Fibroblast of lung (primary cell): ENCODE data around the gene SLC6A17. TPM values are rescaled to one million over a fixed set of nuclear protein-coding genes. Genes with fewer than 3 reads are reported as not detected.

Experiments used
- DNase-seq, 2 donors: peaks; one replicate each; pipeline versions ENCODE4 v3.0.0 to v3.0.0-alpha.2; 2010; ENCODE audit warnings: low read depth in 2 of 2
- H2AFZ ChIP-seq: 2 replicates; pipeline ENCODE4 v1.5.1; 2012; ENCODE audit warnings: low read length, control low read depth, inconsistent platforms
- H3K27ac ChIP-seq: 2 replicates; pipeline ENCODE4 v1.5.1; 2011; ENCODE audit warnings: low read length, control low read depth; ENCODE audit not compliant: insufficient read depth
- H3K27me3 ChIP-seq: 2 replicates; pipeline ENCODE4 v1.5.1; 2011; ENCODE audit warnings: mild to moderate bottlenecking, low read length; ENCODE audit not compliant: control insufficient read depth, insufficient read depth
- H3K36me3 ChIP-seq: 2 replicates; pipeline ENCODE4 v1.5.1; 2011; ENCODE audit warnings: low read length; ENCODE audit not compliant: control insufficient read depth, insufficient read depth
- H3K4me1 ChIP-seq: 2 replicates; pipeline ENCODE4 v1.5.1; 2011; ENCODE audit warnings: low read length; ENCODE audit not compliant: control insufficient read depth, insufficient read depth; ENCODE audit errors: extremely low read depth
- H3K4me2 ChIP-seq: 2 replicates; pipeline ENCODE4 v1.5.1; 2011; ENCODE audit warnings: low read length, control low read depth; ENCODE audit not compliant: insufficient read depth; ENCODE audit errors: extremely low read depth
- H3K4me3 ChIP-seq, 4 experiments: fragments of 200-600 bp in 1 of 4; sonication (generic) in 1 of 4; replicated peaks in 1 of 4; 2 replicates each; pipeline ENCODE4 v1.5.1; 2011 to 2016; ENCODE audit warnings: low read length in 4 of 4, low read depth in 3 of 4, mild to moderate bottlenecking in 3 of 4, control low read depth in 2 of 4, inconsistent platforms in 1 of 4, mixed read lengths in 1 of 4; ENCODE audit not compliant: insufficient read depth in 1 of 4; ENCODE audit errors: control extremely low read depth in 1 of 4
- H3K79me2 ChIP-seq: 2 replicates; pipeline ENCODE4 v1.5.1; 2012; ENCODE audit warnings: mild to moderate bottlenecking, low read length, inconsistent platforms; ENCODE audit not compliant: control insufficient read depth, insufficient read depth
- H3K9ac ChIP-seq: 2 replicates; pipeline ENCODE4 v1.5.1; 2011; ENCODE audit warnings: mild to moderate bottlenecking, low read length, control low read depth; ENCODE audit not compliant: insufficient read depth
- H3K9me3 ChIP-seq: 2 replicates; pipeline ENCODE4 v1.5.1; 2012; ENCODE audit warnings: low read depth, low read length; ENCODE audit not compliant: control insufficient read depth, insufficient read depth
- H4K20me1 ChIP-seq: 2 replicates; pipeline ENCODE4 v1.5.1; 2011; ENCODE audit warnings: low read length; ENCODE audit not compliant: control insufficient read depth, insufficient read depth; ENCODE audit errors: extremely low read depth
- EZH2 ChIP-seq: IDR thresholded peaks from 2 replicates; pipeline ENCODE4 v1.5.1; 2012; ENCODE audit warnings: low read length, control low read depth, mild to moderate bottlenecking; ENCODE audit errors: missing control alignments
- polyA plus RNA-seq, 2 donors: library from polyadenylated mRNA; depleted of rRNA in 1 of 2; stranded (reverse) in 1 of 2; unstranded in 1 of 2; fragments of >200 nt; gene quantifications; 2 replicates each; pipeline ENCODE4 v1.2.1, GENCODE V29; 2011 to 2012; ENCODE audit warnings: missing spikeins in 1 of 2
- total RNA-seq: library from RNA; depleted of rRNA; stranded (reverse); fragments of >200 nt; gene quantifications from 2 replicates; pipeline ENCODE4 v1.2.1, GENCODE V29; 2014
- TF ChIP-seq, protein P1 (sequence below), 2 donors: IDR thresholded peaks in 1 of 2; conservative IDR thresholded peaks in 1 of 2; 1 replicate in 1 of 2; 2 replicates in 1 of 2; pipeline ENCODE4 v1.5.1; 2011 to 2012; ENCODE audit warnings: low read length in 2 of 2, control low read depth in 1 of 2, inconsistent platforms in 1 of 2, low read depth in 1 of 2, mild to moderate bottlenecking in 1 of 2

The SLC6A17 gene
- total and polyA plus RNA-seq, 2 donors (not counting 1 experiment from before 2014, with no cell fraction given): under 0.01 to 0.14 TPM

DNA sequence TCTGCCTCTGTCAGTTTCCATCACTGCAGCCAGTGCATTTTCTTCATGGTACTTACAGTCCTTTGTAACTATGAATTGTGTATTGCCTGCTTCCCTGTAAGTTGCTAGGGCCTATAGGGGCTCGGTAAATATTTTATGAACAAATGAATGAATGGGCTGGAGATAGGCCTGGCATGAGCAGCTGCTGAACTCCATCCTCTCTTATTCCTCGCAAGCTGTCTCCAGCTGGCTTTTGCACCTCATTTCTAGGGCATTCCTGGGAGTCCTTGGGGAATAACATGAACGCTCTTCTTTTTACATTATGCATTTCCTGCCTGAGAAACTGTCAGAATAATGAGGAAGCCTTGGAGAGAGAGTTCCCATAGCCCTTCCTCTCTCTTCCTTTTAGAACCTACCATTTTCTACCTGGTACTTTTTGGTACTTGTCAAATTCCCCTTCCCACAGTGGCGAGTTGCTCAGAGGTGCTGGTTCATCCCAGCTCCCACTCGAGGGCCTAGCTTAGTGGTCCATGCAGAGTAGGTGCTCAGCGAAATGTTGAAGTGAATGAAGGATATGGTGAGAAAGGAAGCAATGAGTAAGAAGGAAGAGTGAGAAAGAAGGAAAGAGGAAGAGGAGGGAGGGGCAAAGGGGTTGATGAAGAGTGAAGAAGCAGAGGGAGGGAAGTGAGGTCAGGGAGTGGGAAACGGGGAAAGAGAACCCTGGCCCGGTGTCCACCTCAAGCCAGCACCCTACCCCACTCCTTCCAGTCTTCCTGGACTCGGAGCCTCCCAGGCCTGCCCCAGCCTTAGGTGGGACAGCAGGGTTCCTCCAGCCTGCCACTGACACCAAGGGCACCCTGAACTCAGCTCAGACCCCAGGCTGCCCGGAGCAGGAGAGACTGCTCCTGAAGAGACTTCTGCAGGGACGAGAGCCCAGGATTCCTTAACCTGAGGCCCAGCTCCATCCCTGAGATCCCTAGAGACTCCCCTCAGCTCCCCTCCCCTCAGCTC, 89.4 kb downstream of the SLC6A17 start:
- Histone ChIP-seq H3K36me3 (no peaks in the 10 kb centered on the region), H3K27ac (no peak overlapping the region), H3K9ac (no peak overlapping the region), H3K9me3 (no peaks in the 10 kb centered on the region), H3K4me2 (no peak overlapping the region), H3K4me3 (no peak overlapping the region), H2AFZ (no peak overlapping the region), H4K20me1 (no peaks in the 10 kb centered on the region), H3K79me2 (no peaks in the 10 kb centered on the region), H3K27me3 (peaks cover 2% of the 10 kb centered on the region), H3K4me1 (peaks cover 5% of the 10 kb centered on the region)
- no peak for DNase-seq
- no peak for TF ChIP-seq EZH2
- TF ChIP-seq, protein P1, sequence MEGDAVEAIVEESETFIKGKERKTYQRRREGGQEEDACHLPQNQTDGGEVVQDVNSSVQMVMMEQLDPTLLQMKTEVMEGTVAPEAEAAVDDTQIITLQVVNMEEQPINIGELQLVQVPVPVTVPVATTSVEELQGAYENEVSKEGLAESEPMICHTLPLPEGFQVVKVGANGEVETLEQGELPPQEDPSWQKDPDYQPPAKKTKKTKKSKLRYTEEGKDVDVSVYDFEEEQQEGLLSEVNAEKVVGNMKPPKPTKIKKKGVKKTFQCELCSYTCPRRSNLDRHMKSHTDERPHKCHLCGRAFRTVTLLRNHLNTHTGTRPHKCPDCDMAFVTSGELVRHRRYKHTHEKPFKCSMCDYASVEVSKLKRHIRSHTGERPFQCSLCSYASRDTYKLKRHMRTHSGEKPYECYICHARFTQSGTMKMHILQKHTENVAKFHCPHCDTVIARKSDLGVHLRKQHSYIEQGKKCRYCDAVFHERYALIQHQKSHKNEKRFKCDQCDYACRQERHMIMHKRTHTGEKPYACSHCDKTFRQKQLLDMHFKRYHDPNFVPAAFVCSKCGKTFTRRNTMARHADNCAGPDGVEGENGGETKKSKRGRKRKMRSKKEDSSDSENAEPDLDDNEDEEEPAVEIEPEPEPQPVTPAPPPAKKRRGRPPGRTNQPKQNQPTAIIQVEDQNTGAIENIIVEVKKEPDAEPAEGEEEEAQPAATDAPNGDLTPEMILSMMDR (conservative IDR thresholded peaks at IDR 0.05 in 1 of 2, IDR thresholded peaks at IDR 0.05 in 1 of 2; ENCODE audit: low read depth in 1 of 2, low read length in 2 of 2): no peak

DNA sequence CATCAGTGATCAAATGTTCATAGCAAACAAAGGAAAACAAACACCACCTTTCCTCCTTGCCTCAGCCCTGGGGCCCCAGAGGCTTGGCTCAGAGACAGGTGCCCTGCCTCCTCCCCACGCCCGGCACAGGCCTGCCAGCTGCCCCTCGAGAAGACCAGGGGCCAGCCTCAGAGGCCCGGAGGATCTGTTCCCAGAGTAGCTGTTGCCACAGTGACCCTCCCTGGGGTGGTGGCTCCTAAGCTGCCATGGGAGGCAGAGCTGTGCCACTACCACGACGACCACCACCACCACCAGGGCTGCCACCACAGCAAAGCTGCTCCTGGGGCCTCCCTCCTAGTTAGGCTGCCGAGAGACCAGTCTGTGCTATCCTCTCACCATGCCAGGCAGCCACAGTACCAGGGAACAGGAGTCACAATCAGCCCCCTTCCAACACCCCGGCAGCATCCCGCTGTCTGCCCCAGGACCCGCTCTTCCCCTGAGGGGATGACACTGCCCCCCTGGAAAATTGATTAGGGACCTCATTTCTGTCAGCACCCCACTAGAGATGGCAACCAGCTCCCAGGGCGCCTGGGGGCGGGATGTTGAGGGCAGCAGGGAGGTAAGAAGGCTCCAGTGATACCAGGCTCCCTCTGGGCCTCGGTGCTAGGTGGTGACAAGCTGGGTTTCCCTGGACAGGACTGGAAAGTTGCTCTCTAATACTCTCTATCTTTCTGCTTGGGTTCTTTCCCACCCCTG, 90.3 kb downstream of the SLC6A17 start:
- Histone ChIP-seq H4K20me1 (no peaks in the 10 kb centered on the region), H3K79me2 (no peaks in the 10 kb centered on the region), H3K4me2 (no peak overlapping the region), H3K9ac (no peak overlapping the region), H3K4me3 (no peak overlapping the region), H3K36me3 (no peaks in the 10 kb centered on the region), H3K27ac (no peak overlapping the region), H3K4me1 (peaks cover 5% of the 10 kb centered on the region), H3K27me3 (peaks cover 2% of the 10 kb centered on the region), H2AFZ (no peak overlapping the region), H3K9me3 (no peaks in the 10 kb centered on the region)
- TF ChIP-seq, protein P1 (conservative IDR thresholded peaks at IDR 0.05 in 1 of 2, IDR thresholded peaks at IDR 0.05 in 1 of 2; ENCODE audit: low read depth in 1 of 2, low read length in 2 of 2): no peak
- TF ChIP-seq EZH2: no peak
- DNase-seq: no peak

DNA sequence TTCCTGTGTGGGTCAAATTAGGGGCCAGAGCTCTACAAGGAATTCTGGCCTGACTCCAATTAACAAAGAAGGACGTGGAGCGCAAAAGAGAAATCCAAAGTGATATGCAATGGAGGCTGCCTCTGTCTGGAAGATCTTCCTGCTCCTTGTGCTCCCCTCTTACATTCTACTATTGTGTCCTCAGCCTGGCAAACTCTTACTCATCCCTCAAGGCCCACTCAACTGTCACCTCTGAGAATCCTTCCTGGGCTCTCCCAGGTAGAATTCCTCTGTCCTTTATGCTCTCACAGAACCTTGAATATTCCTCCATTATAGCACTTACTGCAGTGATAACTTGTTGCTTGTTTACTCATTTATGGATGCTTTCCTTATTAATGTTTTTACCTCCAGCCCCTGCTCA, 91.2 kb downstream of the SLC6A17 start:
- H3K36me3 ChIP-seq: no peaks in the 10 kb centered on the region
- no peak for TF ChIP-seq EZH2
- TF ChIP-seq, protein P1 (conservative IDR thresholded peaks at IDR 0.05 in 1 of 2, IDR thresholded peaks at IDR 0.05 in 1 of 2; ENCODE audit: low read depth in 1 of 2, low read length in 2 of 2): no peak
- H3K79me2 ChIP-seq: no peaks in the 10 kb centered on the region
- no peak for DNase-seq
- no peak overlapping the region for H3K27ac ChIP-seq
- peaks cover 3% of the 10 kb centered on the region for H3K4me1 ChIP-seq
- no peak overlapping the region for H3K9ac ChIP-seq
- no peak overlapping the region for H3K4me3 ChIP-seq
- no peak overlapping the region for H3K4me2 ChIP-seq
- H3K27me3 ChIP-seq: peaks cover 2% of the 10 kb centered on the region
- H3K9me3 ChIP-seq: no peaks in the 10 kb centered on the region
- no peaks in the 10 kb centered on the region for H4K20me1 ChIP-seq
- no peak overlapping the region for H2AFZ ChIP-seq
